ENCODE results near the gene HYAL2. TPM values are rescaled to one million over a fixed set of nuclear protein-coding genes. Genes with fewer than 3 reads are reported as not detected.
A peak's percentile ranks its signal among the peaks of the same experiment; 100 is the strongest.
"Not testable (repeated sequence)": the region's sequence is repeated elsewhere in the genome, so short reads cannot be mapped to it uniquely, and the experiment has no call there.

The HYAL2 gene
- polyA plus RNA-seq, 1 donor, result 39.2 TPM

DNA sequence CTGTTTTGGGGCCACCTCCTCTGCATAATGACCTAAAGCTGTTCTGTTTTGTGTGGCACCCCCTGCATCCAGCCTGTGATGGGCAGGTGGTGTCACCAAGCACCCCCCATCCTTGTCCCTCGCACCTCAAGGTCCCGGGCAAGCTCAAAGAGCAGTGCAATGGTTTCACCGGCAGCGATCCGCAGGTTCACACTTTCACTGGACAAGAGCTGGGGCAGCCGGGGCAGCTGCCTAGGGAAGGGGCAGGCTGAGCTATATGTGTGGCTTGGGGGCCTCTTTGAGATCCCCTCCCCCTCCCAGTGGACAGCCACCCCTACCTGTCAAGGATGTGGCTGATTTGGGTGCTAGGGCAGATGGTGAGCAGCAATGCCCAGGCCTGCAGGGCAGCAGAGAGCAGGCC lies 33.4 kb downstream of the HYAL2 start:
- DNase-seq, result no peak

DNA sequence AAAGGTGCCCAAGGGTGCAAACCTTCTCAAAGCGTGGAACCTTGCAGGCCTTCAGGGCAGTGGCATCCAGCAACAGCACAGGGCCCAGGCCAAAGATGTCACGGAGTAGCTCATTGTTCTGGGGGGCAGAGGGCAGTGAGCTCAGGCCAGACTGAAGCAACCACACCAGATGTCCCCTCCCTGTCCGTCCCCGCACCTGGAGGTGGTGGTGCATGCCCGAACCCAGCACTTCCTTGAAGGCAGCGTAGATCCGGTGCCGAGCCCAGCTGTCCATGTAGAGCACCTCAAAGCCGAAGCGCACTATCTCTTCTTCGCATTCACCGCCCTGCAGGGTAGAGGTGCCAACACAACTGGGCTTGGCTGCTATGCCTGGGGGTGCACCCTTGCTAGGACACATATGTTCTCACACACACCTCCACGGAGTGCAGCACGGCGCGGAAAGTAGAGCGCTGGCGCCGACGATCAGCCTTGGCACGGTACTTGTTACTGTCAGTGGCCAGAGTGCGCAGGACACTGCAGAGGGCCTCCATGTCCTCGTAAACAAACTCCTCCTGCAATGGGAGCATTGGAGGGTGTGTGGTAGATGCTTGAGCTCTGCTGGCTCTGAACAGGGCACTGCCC lies 34.0 kb downstream of the HYAL2 start:
- DNase-seq, result no peak

DNA sequence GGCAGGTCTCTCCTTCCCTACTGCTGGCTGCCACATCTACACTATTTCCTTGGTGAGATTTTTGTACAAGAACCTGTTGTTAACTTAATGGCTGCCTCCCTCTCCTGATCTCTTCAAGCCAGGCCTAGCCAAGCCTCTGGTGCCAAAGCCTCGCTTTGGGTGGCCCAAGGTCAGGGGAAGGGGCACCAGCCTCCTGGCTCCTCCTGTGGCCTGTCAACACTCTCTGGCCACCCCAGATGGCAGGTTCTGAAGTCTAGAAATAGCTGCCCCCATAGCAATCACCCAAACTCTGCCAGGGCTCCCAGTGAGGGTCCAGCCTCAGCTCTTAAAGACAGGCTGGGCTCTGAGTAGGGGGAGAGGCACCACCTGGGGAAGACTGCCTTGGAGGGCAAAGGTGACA lies 35.3 kb downstream of the HYAL2 start:
- DNase-seq, result no peak

DNA sequence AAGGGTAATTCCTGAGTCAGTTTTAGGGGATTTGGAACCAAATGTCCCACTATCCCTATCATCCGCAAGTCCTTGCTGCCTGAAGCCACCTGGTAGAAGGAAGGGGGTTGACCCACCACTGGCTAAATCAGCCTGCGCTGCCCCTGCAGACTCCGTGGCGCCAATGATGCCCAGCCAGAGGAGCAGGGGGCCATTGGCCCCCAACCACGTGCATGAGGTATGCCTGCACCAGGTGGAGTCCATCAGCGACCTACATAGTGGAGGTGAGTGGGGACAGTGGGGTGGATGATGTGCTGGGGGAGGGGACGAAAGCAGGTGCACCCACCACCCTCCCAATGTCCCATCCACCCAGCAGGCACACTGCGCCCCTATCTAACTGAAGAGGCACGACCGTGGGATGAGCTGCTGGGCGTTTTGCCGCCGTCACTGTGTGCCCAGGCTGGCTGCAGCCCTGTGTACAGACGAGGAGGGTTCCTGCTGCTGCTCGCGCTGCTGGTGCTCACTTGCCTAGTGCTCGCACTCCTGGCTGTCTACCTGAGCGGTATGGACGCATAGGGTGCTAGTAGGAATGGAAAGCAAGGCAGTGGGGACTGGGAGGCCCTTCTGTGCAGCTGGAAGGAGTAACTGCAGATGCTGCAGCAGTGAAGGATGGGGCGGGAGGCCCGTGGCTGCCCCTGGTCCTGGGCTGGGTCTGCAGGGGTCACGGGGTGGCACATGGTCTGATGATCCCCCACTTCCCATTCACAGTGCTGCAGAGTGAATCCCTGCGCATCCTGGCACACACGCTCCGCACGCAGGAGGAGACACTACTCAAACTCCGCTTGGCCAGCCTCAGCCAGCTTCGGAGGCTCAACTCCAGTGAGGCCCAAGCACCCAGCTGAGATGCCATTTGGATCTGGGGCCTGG lies 36.0 kb downstream of the HYAL2 start:
- DNase-seq, result no peak

DNA sequence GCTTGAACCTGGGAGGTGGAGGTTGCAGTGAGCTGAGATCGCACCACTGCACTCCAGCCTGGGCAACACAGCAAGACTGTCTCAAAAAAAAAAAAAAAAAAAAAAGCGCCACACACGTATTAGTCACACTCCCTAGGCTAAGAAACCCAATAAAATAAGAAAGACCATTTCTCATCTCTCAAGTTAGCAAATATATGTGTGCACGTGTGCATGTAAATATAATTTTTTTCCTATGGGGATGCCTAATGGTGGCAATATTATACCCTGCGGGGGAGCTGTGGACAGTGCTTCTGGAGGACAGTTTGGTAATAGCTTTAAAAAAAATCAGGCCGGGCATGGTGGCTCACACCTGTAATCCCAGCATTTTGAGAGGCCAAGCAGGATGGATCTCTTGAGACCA lies 38.4 kb downstream of the HYAL2 start:
- not testable (repeated sequence) for DNase-seq

DNA sequence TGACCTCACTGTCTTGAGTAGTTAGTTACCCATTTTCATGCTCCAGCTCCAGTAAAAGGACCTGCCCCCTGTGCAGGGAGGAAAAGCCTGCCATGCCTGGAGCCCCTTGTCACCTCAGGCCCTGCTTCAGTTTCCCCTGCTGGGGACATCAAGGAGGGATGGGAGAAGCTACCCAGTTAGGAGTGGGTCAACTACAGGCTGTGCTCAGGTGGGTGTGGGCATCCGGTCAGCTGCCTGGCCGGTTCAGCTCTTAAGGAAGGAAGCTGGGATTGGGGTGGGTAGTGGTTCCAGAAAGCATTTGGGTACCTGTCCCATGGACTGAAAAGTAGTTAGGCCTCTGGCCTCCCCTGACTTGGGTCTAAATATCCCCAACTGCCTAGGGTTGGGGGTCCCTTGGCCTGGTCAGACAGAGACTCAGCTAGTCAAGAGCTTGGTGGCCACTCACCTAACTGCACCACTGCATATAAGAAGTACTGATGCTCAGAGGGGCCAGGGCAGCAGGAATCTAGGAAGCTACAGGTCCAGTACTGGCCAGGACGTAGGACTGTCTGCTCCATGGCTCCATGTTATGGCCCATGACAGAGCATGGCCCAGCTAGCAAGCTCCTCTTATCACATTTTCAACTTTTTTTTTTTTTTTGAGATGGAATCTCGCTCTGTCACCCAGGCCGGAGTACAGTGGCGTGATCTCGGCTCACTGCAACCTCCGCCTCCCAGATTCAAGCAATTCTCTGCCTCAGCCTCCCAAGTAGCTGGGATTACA lies 43.1 kb downstream of the HYAL2 start:
- DNase-seq, result no peak

DNA sequence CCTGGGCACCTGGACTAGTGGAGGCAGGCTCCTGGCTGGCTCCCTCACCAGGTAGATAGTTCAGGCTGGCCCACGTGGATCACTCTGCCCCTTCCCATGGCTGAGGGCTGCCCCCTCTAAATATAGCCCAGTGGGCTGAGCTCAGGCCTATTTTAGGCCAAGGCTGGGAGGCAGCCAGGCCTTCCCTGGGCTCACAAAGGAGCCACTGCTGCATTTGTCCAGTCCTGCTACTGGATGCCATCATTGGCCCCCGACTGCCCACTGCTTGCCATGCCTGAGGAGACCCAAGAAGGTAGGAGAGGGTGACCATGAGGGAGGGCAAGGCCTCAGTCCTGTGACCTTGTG lies 43.7 kb downstream of the HYAL2 start, which contains the start of gene LSMEM2:
TSS of gene LSMEM2 (plus strand) at position 208 of the 345 bp plus-strand sequence. CDS start at position 235, 27 bp downstream.
- DNase-seq, result no peak

DNA sequence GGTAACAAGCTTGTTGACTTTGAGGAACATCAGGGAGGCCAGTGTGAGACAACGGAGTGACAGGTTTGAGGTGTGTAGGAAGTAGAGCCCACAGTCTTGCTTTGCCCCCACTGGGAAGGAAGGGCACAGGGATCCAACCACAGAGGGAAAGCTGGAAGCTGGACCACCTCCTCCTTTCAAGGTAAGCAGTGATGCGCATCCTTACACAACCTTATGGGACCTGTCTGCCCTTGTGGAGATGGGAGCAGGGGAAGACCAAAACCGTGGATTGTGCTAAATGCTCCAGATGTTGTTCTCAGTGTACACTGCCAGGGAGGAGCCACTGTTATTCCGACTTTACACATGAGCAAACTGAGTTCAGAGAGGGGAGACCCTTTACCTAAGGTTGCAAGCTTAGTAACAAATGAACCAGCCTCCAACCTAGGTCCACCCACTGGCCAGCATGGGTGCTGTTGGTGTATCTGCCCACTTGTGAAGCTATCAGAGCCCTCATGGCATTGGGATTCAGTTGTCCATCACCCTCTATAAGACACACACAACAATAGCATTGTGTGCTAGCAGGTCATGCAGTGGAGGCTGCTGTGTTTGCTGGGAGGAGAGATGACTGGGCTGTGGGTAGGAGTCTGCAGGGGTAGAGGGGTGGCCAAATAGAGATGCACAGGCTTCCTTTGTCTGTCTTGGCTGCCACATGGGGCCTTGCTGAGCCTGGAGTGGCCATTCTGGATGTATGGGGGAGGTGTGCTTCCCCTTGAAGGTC lies 44.2 kb downstream of the HYAL2 start:
- no peak for DNase-seq

DNA sequence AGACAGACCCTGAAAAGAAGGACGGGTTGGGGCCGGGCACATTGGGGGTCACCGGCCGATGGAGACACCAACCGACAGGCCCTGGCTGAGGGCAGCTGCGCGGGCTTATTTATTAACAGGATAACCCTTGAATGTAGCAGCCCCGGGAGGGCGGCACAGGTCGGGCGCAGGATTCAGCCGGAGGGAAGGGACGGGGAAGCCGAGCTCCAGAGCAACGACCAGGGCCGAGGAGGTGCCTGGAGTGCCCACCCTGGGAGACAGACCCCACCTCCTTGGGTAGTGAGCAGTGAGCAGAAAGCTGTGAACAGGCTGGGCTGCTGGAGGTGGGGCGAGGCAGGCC lies 45.8 kb downstream of the HYAL2 start:
- DNase-seq, result no peak

DNA sequence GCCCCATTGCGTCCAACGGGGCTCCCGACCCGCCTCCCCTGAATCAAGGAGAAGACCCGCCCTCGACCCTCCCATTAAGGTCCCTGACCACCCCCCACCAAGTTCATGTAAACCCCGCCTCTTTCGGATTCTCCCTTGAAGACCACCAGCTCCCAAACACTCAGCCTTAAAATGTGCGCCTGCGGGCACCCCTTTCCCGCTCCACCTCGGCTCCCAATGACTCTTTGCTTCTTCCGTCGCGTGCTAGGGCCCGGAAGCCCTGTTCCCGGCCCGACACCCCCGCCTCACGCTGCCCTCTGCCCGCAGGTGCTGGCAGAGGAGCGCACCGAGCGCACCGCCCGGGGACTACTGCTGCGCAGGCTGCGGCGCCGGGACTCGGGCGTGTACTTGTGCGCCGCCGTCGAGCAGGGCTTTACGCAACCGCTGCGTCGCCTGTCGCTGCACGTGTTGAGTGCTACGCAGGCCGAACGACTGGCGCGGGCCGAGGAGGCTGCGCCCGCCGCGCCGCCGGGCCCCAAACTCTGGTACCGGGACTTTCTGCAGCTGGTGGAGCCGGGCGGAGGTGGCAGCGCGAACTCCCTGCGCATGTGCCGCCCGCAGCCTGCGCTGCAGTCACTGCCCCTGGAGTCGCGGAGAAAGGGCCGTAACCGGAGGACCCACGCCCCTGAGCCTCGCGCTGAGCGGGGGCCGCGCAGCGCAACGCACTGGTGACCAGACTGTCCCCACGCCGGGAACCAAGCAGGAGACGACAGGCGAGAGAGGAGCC lies 46.4 kb downstream of the HYAL2 start:
- no peak for DNase-seq

DNA sequence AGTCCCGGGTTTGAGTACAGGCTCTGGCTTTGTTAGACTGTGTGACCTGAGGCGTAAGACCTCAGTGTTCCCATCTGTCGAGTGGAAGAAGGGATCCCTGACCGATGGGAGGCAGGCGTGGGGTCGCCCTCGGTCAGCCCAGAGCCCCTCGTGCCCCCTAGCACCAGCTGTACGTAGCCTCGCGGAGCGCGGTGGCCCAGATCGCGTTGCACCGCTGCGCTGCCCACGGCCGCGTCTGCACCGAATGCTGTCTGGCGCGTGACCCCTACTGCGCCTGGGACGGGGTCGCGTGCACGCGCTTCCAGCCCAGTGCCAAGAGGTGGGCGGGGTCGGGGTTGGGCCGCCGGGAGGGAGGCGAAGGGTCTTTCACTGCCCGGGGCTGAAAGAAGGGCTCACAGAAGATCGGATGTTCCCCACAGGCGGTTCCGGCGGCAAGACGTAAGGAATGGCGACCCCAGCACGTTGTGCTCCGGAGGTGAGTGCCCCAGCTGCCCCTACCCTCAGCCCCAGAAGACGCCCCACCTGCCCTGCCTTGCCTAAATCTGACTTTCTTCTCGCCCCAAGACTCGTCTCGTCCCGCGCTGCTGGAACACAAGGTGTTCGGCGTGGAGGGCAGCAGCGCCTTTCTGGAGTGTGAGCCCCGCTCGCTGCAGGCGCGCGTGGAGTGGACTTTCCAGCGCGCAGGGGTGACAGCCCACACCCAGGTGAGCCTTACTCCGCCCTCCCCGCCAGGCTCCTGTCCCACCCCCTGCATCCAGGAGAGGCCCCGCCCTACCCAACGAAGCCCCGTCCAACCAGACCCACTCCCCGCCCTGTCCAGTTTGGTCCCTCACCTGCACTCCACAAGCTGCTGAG lies 47.2 kb downstream of the HYAL2 start:
- DNase-seq, result no peak

DNA sequence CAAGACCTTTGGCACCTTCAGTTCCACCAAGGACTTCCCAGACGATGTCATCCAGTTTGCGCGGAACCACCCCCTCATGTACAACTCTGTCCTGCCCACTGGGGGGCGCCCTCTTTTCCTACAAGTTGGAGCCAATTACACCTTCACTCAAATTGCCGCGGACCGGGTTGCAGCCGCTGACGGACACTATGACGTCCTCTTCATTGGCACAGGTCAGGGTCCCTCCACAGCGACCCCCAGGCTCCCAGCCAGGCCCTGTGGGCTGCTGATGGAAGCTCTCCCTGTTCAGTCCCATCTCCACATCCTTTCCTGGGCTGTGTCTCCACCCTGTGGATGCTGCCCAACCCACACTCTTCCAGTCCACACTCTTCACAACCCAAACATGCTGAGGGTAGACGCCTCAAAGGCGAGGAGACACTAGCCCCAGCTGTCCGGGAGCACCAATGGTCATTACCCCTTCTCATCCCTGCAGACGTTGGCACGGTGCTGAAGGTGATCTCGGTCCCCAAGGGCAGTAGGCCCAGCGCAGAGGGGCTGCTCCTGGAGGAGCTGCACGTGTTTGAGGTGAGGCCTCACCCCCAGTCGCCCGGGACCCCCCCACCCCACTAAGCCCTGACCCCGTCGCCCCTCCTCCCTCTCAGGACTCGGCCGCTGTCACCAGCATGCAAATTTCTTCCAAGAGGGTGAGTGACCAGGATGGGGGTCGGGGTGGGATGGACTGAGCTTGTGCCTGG lies 48.0 kb downstream of the HYAL2 start:
- no peak for DNase-seq

DNA sequence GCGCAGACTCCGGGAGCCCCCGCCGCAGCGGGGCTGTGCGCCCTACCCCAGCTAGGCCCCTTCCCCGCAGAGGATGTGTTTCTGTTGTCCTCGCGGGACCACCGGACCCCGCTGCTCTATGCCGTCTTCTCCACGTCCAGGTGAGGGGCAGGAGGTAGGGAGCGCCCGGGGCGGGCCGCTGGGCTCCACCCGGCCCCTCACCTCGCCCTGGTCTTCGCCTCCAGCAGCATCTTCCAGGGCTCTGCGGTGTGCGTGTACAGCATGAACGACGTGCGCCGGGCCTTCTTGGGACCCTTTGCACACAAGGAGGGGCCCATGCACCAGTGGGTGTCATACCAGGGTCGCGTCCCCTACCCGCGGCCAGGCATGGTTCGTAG lies 48.9 kb downstream of the HYAL2 start:
- DNase-seq, result no peak

DNA sequence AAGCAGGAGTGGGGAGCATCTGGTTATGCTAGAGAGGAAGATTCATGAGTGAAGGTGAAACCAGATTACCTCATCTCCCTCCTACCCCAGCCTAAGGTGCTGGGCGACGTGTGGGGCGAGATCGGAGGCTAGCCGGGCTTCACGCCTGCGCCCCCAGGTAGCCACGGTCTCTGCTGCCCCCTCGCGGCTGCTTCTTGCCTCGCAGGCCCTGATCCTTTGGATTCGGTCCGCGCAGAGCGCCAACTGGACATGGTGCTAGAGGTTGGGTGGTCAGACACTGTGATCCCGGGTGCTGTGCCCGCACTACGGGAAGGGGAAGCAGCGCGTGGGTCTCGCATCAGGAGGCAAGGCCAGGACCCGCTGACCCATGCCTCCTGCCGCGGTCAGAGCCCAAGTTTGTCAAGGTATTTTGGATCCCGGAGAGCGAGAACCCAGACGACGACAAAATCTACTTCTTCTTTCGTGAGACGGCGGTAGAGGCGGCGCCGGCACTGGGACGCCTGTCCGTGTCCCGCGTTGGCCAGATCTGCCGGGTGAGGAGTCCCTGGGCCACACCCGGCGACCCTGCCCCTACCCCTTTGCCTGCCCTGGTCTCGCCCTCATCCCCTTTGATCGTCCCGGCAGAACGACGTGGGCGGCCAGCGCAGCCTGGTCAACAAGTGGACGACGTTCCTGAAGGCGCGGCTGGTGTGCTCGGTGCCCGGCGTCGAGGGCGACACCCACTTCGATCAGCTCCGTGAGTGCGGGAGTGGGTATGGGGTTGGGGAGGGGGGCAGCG lies 49.4 kb downstream of the HYAL2 start:
- DNase-seq, result peak; percentile 86

DNA sequence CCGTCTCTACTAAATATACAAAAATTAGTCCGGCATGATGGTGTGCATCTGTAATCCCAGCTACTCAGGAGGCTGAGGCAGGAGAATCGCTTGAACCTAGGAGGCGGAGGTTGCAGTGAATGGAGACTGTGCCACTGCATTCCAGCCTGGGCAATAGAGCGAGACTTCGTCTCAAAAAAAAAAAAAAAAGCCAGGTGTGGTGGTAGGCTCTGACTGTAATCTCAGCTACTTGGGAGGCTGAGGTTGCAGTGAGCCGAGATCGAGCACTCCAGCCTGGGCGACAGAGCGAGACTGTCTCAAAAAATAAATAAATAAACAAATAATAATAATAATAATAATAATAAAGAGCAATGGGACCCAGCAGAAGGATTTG lies 50.0 kb downstream of the HYAL2 start:
- not testable (repeated sequence) for DNase-seq

DNA sequence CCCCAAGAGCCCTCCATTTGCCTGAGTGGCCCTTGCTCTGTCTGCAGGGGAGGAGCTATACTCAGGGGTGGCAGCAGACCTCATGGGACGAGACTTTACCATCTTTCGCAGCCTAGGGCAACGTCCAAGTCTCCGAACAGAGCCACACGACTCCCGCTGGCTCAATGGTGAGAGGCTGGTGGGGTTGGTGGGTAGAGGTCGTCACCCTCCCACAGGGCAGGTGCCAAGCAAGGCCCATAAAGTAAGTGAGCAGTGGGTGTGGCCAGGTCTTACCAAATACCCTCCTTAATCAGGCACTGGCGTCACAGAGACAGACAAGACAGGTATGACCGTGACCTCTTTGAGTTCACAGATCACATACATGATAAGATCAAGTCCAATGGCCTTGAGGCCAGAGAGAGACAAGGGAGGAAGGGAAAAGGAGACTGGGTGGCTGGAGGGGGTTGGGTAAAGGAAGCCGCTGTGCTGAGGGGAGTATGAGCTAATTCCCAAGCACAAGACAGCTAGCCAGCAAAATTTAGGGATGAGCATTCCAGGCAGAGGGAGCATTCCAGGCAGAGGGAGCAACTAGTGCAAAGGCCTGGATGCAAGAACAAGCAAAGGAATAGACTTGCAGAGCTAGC lies 51.1 kb downstream of the HYAL2 start:
- DNase-seq, result no peak

DNA sequence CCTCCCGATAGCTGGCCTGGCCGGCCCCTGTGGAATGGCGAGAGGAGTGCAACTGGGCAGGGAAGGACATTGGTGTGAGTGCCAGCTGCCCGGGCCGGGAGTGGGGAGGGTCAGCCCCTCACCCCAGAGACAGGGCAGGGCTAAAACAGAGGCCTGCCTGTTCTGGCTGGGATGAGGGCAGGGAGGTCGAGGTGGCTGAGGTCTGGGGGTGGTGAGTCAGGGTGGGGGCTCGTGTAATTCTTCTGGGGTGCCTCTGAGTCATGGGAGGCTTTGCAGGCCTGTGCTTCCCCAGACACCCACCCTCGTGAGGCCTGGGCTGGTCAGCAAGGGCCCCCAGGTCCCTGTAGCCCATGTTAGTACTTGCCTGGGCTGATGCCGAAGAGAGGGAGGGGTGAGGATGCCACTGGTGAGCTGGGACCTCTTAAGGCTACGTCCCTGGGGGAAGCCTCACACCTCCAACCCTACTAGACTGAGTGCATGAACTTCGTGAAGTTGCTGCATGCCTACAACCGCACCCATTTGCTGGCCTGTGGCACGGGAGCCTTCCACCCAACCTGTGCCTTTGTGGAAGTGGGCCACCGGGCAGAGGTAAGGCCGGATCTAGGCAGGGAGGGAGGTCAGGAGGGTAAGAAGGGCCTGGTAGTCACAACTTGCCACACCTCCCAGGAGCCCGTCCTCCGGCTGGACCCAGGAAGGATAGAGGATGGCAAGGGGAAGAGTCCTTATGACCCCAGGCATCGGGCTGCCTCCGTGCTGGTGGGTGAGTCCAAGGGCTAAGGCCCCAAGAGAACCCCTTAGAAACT lies 51.9 kb downstream of the HYAL2 start:
- DNase-seq, result no peak

DNA sequence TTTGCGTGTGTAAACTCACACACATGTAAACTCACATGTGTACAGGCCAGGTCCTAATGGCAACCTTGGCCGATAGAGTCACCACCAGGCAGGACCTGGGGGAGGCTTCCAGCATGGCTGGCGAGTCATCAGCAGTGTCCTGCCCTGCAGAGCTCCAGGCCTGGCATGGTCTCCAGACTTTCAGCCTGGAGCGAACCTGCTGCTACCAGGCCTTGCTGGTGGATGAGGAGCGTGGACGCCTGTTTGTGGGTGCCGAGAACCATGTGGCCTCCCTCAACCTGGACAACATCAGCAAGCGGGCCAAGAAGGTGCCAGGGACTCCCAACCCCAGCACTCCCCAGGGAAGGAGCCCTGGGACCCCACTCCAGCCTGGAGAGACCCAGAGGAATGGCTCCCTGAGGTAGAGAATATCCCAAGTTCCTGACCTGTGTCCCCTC lies 52.5 kb downstream of the HYAL2 start:
- DNase-seq, result no peak

All from hindlimb muscle (tissue), 1 donor.